Measurements from ENCODE around the gene GAN.
"Not testable (repeated sequence)": the region's sequence is repeated elsewhere in the genome, so short reads cannot be mapped to it uniquely, and the experiment has no call there.

GAN gene

GRCh38 chr16:81397058-81397878 is 82.5 kb downstream of the GAN start:
- DNase-seq = no peak

DNA sequence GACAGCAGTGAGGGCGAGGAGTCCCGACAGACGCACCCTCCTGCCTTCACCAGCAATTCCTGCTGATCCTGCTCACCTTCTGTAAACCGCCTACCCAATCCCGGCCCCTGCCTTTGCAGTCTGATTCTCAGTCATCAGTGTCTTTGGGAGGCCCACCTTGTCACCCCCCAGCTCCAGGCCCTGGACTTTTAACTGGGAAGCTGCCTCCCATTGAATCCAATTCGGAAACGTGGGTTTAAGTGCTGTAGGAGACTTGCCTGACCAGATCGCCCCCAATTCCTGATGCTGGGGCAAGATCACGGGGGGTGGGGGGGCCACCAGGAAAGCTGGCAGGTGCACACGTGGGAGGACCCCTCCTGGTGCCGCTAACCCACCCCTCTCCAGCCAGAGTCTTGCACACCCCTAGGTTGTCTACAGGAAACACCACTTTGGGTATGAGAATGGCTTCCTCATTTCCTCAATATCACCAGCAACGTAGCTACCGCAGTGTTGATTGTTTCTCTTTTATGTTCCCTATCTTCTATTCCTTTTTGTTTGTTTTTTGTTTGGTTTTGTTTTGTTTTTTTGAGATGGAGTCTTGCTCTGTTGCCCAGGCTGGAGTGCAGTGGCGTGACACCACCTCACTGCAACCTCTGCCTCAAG is 83.2 kb downstream of the GAN start:
- no peak for DNase-seq

DNA sequence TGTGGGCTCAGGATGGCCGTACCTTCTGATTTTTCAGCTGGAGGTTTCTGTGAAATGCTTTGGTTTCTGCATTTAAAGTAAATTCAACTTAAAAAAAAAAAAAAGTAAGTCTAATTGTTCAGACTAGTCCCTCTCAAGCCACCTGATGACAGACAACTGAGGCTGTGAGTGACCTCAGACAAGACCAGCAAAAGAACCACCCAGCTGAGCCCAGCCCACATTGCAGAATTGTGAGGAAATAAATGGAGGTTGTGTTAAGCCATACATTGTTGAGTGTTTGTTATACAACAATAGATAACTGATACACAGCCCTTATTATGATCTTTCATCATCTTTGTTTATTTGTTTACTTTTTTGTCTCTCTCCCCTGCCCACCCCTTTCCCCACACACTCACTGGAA is 85.1 kb downstream of the GAN start:
- no peak for DNase-seq

- no peak for DNase-seq
Observed at GRCh38 chr16:81401035-81401950, 86.5 kb downstream of the GAN start.

DNA sequence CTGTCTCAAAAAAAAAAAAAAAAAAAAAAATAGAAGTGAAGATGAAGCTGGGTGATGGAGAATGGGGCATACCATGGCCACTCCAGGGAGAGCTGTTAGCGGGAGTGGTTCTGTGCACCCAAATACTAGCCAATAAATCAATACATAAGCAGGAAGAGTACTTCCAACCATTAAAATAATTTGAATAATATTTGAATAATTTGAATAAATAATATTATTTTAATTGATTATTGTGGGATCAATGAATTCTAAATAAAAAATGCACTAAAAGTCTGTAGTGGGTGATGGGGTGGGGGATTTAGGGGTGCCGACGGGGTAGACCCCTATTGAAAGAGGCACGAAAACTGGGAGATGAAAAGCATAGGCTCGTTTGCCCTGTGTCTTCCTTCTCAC is 88.4 kb downstream of the GAN start:
- DNase-seq = no peak

DNA sequence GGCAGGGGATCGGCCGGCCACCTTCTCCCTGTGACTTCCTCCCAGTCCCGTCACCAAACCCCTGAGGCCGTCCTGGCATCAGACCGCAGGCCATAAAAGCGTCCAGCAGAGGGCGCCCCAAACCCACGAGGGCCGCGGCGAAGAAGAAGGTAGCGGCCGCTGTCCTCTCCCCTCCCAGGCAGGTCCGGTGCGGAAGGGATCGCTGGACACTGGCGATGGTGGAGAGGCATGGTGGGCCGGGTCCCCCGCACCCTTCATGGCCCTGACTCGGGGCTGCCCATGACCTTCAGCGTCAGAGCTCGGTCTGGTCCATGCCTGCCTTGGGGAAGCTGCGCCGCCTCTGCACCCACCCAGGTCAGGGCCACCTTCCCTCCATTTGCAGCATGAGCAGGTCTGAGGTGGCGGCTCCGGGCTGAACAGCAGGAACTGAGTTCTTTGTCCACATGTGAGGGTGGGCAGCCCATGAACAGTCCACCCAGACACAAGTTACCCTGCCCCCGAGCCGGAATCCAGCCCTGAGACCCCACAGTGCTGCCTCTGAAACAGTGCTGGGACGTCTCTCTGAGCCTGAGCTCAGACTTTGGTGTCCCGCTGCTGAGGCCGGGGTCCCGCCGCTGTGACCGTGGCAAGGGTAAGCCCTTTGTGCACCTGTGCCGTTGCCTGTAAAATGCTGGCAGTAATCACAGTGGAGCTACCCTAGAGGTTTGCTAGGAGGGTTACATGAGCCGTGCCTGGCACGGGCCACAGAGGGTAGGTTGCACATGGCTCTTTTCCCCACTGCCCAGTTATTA is 89.0 kb downstream of the GAN start:
- DNase-seq = peak; percentile 10 to 87 (median 61)

DNA sequence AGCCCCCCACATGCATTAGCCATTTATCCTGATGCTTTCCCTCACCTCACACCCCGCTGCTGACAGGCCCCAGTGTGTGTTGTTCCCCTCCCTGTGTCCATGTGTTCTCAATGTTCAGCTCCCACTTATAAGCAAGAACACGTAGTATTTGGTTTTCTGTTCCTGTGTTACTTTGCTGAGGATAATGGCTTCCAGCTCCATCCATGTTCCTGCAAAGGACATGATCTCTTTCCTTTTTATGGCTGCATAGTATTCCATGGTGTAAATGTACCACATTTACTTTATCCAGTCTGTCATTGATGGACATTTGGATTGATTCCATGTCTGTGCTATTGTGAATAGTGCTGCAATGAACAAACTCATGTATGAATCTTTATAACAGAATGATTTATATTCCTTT is 90.2 kb downstream of the GAN start:
- DNase-seq = not testable (repeated sequence)

DNA sequence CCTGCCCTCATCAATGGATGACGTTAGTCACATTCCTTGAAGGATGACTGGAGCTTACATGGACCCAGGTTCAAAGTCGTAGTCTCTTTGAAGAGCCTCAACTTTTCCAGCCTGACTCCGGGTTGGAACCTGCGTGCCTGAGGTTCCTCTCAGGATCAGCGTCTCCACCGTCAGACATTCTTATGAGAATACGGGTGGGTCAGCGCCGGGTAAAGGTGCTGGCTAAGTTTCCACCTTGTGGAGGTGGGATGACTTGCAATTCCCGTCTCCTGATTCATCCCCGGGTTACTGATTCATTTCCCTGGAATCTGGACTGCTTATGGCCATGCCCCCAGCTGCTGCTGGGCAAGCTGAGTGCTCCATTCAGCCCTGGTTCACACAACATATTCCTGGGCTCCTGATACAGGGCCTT is 90.9 kb downstream of the GAN start:
- no peak for DNase-seq

DNA sequence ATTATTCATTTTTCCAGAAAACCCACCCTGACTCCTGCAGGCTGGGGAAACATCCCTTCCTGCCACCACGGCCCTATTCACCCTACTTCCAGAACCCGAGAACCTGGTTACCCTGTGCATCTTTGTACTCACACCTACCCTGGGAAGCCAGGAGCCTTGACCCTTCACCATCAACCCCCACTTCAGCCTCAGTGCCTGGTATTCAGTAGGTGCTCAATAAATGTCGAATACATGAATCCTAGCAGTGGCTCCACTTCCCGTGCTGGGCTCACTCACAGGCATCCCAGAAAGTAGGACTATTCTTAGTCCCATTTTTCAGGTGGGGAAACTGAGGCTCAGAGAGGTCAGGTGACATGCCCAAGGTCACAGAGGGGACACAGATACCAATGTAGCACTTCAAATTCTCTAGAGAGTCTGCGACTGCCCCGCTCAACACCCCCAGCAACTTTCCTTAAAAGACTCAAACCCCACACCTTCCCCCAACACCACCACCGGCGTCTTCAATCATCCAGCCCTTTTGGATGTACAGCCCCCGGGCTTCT is 93.7 kb downstream of the GAN start:
- DNase-seq = no peak

GRCh38 chr16:81409016-81409556 is 94.3 kb downstream of the GAN start:
- no peak for DNase-seq

DNA sequence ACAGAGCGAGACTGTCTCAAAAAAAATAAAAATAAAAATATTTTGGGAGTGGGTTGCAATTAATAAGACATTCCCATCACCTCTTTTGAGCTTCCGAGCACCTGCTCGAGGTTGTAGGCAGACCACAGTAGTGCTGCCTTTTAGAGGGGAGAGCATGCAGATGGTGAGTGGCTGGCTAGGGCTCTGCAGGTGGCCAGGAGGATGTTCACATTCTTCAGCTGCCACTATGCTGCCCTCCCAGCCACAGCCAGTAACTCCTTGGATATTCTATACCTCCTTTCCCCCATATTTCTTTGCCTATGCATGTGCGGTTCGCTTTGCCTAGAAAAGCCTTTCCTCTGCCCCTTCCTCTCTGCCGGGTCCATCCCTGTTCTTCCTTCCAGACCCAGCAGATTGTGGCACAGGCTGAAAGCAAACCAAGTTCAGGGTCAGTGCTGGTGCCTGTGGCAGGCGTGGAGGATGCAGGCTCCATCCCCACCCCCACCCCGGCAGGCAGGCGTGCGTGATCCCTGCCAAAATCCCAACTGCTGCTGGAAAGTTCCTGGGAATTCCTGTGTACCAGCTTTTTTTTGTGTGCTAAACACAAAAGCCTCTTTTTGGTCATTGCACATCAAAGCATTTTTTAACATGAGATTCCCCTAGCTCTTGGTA is 96.0 kb downstream of the GAN start:
- no peak for DNase-seq

DNA sequence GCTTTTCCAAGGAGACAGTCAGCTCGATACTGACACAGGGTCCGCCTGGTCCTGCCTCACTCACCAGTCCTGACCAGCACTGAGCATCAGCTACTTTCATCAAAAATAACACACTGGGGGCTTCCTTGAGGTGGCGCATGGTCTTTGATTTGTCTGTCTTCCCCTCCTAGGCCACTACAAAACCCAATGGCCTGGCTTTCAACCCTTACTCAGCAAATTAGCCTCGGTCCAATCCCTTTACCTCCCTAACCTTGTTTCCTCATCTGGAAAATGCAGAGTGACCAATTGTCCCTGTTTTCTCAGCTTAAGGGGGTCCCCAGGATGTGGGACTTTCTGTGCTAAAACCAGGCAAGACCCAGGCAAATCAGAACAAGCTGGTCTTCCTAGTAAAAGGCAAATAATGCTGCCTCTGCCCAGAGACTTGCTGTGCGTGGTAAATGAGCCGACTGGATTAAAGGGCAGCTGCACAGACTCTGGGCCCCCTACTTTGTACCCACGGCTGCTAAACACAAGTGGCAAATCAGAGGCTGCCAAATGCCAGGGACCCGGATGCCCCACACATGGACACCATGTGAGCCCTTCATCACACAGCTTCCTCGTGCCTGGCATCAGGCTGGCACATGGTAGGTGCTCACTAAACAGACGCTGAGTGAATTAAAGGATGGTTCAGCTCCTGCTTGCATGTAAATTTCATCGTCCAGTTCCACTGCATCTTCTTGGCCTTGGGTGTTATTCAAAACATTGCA is 98.7 kb downstream of the GAN start:
- DNase-seq = no peak

- DNase-seq = peak in 17 of 51 donors; percentile 6 to 43 (median 20)
Observed at GRCh38 chr16:81415751-81416150, 101.0 kb downstream of the GAN start.

DNA sequence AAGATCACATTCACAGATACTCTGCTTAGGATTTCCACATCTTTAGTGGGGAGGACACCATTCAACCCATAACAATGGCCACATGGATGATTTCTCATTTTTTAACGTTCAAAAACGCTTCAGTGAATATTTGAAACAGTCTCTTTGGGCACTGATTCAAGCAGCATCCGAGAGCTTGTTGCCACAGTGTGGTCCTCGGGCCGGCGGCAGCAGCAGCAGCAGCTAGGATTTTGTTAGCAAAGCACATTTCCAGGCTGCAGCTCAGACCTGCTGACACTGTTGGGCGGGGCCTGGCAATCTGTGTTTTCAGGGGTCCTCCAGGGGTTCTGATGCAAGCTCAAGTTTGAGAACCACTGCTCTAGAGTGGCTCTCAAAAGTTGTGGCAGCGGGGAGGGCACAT is 102.0 kb downstream of the GAN start:
- DNase-seq = no peak

DNA sequence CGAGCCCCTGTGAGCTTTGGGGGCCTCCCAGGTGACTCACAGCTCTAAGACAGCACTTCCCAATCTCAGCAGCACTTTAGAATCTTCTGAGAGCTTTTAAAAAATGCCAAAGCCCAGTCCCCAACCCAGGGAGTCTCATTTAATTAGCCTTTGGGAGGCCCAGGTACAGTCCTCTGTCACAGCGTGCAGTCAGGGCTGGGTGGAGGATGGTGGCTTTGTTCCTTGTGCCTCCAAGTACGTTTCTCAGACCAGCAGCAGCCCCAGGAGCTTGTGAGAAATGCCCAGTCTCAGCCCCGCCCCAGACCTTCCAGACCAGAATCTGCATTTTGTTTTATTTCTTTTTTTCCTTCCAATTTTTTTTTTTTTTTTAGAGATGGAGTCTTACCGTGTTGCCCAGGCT is 102.4 kb downstream of the GAN start:
- no peak for DNase-seq

- DNase-seq = no peak
Observed at GRCh38 chr16:81419806-81420205, 105.0 kb downstream of the GAN start.

- DNase-seq = no peak
Observed at GRCh38 chr16:81421126-81421525, 106.4 kb downstream of the GAN start.

DNA sequence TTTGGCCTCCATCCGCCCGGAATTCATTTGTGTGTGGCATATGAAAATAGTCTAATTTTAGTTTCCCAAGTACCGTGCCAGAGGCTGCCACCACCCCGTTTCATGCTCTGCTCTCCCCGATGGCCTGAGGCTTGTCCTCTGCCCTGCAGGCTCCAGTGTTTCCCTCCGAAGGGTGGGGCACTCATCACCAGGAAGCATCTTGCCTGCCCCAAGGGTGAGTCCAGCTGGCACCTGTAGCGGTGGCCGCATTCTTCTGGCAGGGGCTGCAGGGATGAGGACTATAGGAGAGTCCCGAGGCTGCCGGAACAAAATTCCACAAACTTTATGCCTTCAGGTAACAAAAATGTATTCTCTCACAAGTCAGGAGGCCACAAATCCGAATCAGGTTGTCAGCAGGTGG is 106.8 kb downstream of the GAN start:
- DNase-seq = no peak

DNA sequence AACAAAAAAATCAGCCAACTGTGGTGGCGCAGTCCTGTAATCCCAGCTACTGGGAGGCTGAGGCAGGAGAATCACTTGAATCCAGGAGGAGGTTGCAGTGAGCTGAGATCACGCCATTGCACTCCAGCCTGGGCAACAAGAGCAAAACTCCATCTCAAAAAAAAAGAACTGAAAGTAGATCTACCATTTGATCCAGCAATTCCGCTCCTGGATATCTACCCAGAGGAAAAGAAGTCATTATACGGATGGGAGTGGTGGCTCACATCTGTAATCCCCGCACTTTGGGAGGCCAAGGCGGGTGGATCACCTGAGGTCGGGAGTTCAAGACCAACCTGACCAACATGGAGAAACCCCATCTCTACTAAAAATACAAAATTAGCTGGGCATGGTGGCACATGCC is 107.4 kb downstream of the GAN start:
- DNase-seq = not testable (repeated sequence)

All from hypothalamus (tissue), 51 donors.